A549 (cell line): ENCODE data around the gene ZSCAN9.

Experiments used
- CHD2 ChIP-seq: fragments of 150-350 bp; IDR thresholded peaks from 2 replicates; pipeline ENCODE4 v1.6.1; 2014; ENCODE audit warnings: low read length; ENCODE audit not compliant: partially characterized antibody
- EP300 ChIP-seq, 2 experiments: fragments of >200 bp; sonication (Bioruptor Twin); formaldehyde crosslinking; IDR thresholded peaks; 2 replicates in 1 of 2; 3 replicates in 1 of 2; pipeline ENCODE4 v1.6.1; 2016 to 2017
- PHF8 ChIP-seq: fragments of 200-600 bp; sonication (generic); IDR thresholded peaks from 2 replicates; pipeline ENCODE4 v1.6.1; 2016; ENCODE audit warnings: low read depth, mild to moderate bottlenecking, antibody characterized with exemption, moderate library complexity, borderline replicate concordance
- POLR2A ChIP-seq: IDR thresholded peaks from 2 replicates; pipeline ENCODE4 v1.6.1; 2012; ENCODE audit warnings: mild to moderate bottlenecking, low read length
- TF ChIP-seq, protein P1 (sequence below): fragments of >200 bp; sonication (Bioruptor Twin); formaldehyde crosslinking; IDR thresholded peaks from 3 replicates; pipeline ENCODE4 v1.5.1; 2016
- TF ChIP-seq, protein P2 (sequence below): IDR thresholded peaks from 2 replicates; pipeline ENCODE4 v1.6.1; 2012

DNA sequence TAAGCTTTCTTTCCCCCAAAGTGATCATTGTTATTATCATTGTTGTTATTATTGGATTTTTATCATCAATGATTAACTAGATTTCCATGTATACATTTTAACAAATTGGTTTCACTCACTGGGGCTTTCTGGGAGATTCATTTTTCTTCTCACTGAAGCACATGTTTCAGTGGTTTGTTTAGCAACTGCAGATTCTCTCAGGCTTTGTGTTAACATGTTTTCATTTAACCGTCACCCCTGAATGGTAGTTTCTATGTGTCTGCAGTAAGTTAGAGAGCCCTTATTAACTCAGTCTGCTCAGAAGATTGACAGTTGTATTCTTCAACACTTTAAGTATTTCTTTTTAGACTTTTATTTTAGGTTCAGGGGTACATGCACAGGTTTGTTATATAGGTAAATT, 14.6 kb downstream of the ZSCAN9 start:
- TF ChIP-seq, protein P1, sequence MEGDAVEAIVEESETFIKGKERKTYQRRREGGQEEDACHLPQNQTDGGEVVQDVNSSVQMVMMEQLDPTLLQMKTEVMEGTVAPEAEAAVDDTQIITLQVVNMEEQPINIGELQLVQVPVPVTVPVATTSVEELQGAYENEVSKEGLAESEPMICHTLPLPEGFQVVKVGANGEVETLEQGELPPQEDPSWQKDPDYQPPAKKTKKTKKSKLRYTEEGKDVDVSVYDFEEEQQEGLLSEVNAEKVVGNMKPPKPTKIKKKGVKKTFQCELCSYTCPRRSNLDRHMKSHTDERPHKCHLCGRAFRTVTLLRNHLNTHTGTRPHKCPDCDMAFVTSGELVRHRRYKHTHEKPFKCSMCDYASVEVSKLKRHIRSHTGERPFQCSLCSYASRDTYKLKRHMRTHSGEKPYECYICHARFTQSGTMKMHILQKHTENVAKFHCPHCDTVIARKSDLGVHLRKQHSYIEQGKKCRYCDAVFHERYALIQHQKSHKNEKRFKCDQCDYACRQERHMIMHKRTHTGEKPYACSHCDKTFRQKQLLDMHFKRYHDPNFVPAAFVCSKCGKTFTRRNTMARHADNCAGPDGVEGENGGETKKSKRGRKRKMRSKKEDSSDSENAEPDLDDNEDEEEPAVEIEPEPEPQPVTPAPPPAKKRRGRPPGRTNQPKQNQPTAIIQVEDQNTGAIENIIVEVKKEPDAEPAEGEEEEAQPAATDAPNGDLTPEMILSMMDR, result no peak
- TF ChIP-seq PHF8 (no peak), POLR2A (no peak), EP300 (IDR thresholded peaks at IDR 0.05) (no peak), CHD2 (no peak)
- TF ChIP-seq, protein P2, sequence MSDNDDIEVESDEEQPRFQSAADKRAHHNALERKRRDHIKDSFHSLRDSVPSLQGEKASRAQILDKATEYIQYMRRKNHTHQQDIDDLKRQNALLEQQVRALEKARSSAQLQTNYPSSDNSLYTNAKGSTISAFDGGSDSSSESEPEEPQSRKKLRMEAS, result no peak
